ENCODE results near the gene PITPNM3.

The PITPNM3 gene

GRCh38 chr17:6421700-6422604, 134.4 kb downstream of the PITPNM3 start:
- no peaks in the 10 kb centered on the region for H3K4me1 ChIP-seq (ENCODE audit: low read depth, poor library complexity, severe bottlenecking)
- H3K9ac ChIP-seq = no peak overlapping the region
- H2AFZ ChIP-seq (ENCODE audit: low read depth) = no peak overlapping the region
- no peaks in the 10 kb centered on the region for H3K27me3 ChIP-seq (ENCODE audit: insufficient read depth, low read depth)
- no peak overlapping the region for H3K4me2 ChIP-seq
- no peaks in the 10 kb centered on the region for H3K36me3 ChIP-seq (ENCODE audit: insufficient read depth)
- H3K4me3 ChIP-seq (IDR thresholded peaks at IDR 0.05; ENCODE audit: insufficient read depth, low read depth, low read length) = no peak overlapping the region
- no peak overlapping the region for H3K27ac ChIP-seq
- no peaks in the 10 kb centered on the region for H3K79me2 ChIP-seq (ENCODE audit: insufficient read depth, low read depth)
- H4K20me1 ChIP-seq (ENCODE audit: insufficient read depth) = no peaks in the 10 kb centered on the region
- TF ChIP-seq, protein P1, sequence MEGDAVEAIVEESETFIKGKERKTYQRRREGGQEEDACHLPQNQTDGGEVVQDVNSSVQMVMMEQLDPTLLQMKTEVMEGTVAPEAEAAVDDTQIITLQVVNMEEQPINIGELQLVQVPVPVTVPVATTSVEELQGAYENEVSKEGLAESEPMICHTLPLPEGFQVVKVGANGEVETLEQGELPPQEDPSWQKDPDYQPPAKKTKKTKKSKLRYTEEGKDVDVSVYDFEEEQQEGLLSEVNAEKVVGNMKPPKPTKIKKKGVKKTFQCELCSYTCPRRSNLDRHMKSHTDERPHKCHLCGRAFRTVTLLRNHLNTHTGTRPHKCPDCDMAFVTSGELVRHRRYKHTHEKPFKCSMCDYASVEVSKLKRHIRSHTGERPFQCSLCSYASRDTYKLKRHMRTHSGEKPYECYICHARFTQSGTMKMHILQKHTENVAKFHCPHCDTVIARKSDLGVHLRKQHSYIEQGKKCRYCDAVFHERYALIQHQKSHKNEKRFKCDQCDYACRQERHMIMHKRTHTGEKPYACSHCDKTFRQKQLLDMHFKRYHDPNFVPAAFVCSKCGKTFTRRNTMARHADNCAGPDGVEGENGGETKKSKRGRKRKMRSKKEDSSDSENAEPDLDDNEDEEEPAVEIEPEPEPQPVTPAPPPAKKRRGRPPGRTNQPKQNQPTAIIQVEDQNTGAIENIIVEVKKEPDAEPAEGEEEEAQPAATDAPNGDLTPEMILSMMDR (conservative IDR thresholded peaks at IDR 0.05; ENCODE audit: low read depth, low read length) = peak; percentile 60

DNA sequence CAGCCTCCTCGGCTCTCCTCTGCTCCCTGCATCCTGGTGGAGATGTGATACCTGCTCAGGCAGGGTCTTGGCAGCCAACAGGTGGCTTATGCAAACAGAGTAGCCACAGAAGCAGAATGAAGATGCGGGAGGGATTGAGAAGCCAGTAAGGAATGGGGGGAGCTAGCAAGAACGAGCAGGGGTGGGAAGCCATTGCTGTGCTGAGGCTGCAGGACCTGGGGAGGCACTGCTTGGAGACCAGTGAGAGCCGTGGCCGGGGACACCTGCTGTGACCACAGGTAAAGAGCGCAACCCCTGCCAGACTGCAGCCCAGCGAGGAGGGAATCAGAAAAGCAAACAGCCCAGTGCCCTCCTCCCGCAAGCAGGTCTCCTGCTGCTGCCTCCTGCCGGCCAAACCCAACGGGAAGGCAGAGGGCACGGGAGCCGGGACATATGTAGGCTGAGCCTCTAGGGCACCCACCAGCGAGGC, 136.1 kb downstream of the PITPNM3 start:
- H3K4me2 ChIP-seq = no peak overlapping the region
- H3K79me2 ChIP-seq (ENCODE audit: insufficient read depth, low read depth) = no peaks in the 10 kb centered on the region
- no peak overlapping the region for H3K27ac ChIP-seq
- no peaks in the 10 kb centered on the region for H4K20me1 ChIP-seq (ENCODE audit: insufficient read depth)
- H3K27me3 ChIP-seq (ENCODE audit: insufficient read depth, low read depth) = no peaks in the 10 kb centered on the region
- H3K36me3 ChIP-seq (ENCODE audit: insufficient read depth) = no peaks in the 10 kb centered on the region
- TF ChIP-seq, protein P1 (conservative IDR thresholded peaks at IDR 0.05; ENCODE audit: low read depth, low read length) = no peak
- no peak overlapping the region for H2AFZ ChIP-seq (ENCODE audit: low read depth)
- H3K9ac ChIP-seq = no peak overlapping the region
- H3K4me3 ChIP-seq (IDR thresholded peaks at IDR 0.05; ENCODE audit: insufficient read depth, low read depth, low read length) = no peak overlapping the region
- H3K4me1 ChIP-seq (ENCODE audit: low read depth, poor library complexity, severe bottlenecking) = no peaks in the 10 kb centered on the region

DNA sequence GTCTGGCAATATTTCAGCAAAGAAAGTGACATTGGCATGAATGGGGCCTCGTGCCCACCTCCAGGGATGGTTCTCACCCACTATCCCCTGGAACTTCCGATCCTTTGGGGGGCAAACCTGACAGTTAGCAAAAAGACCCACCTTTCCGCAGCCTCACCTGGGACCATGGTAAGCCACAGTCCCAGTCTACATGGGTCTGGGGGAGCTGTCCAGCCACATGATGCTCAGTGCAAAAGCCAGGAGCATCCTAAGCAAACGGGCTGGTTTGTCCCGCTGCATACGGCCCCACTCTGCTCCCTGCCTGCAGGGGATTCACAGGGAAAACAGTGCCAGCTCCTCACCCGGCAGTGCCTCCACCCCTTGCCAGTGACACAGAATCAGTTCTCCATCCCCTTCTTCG, 140.7 kb downstream of the PITPNM3 start:
- Histone ChIP-seq H3K36me3 (ENCODE audit: insufficient read depth) (no peaks in the 10 kb centered on the region), H3K4me1 (ENCODE audit: low read depth, poor library complexity, severe bottlenecking) (no peaks in the 10 kb centered on the region), H2AFZ (ENCODE audit: low read depth) (no peak overlapping the region), H3K9ac (no peak overlapping the region), H3K27me3 (ENCODE audit: insufficient read depth, low read depth) (no peaks in the 10 kb centered on the region), H4K20me1 (ENCODE audit: insufficient read depth) (no peaks in the 10 kb centered on the region), H3K79me2 (ENCODE audit: insufficient read depth, low read depth) (no peaks in the 10 kb centered on the region), H3K27ac (no peak overlapping the region), H3K4me3 (IDR thresholded peaks at IDR 0.05; ENCODE audit: insufficient read depth, low read depth, low read length) (no peak overlapping the region), H3K4me2 (no peak overlapping the region)
- TF ChIP-seq, protein P1 (conservative IDR thresholded peaks at IDR 0.05; ENCODE audit: low read depth, low read length) = no peak

DNA sequence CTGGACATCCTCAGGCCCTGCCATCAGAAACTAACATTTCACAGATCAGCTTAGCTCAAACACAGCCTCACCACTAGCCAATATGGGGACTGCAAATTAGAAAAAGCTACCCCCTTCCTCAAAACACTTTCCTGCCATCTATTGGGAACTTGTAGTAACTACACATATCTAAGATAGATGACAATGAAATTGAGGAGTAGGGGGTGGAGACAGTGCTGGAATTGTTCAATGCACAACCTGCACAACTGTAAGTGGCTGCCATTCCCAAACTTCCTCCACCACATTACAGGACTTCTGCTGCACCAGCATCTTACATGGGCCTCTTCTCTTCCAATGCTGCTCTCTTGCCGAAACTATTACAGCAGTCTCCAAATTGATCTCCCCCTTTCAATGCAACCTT, 143.3 kb downstream of the PITPNM3 start:
- H3K36me3 ChIP-seq (ENCODE audit: insufficient read depth) = no peaks in the 10 kb centered on the region

More for the DNA sequence above, 143.3 kb downstream of the PITPNM3 start:
- no peaks in the 10 kb centered on the region for H3K79me2 ChIP-seq (ENCODE audit: insufficient read depth, low read depth)
- no peak overlapping the region for H3K9ac ChIP-seq
- no peaks in the 10 kb centered on the region for H3K4me1 ChIP-seq (ENCODE audit: low read depth, poor library complexity, severe bottlenecking)
- H3K4me2 ChIP-seq = no peak overlapping the region
- H3K27ac ChIP-seq = no peak overlapping the region
- no peak overlapping the region for H2AFZ ChIP-seq (ENCODE audit: low read depth)
- H3K27me3 ChIP-seq (ENCODE audit: insufficient read depth, low read depth) = no peaks in the 10 kb centered on the region
- no peak overlapping the region for H3K4me3 ChIP-seq (IDR thresholded peaks at IDR 0.05; ENCODE audit: insufficient read depth, low read depth, low read length)
- TF ChIP-seq, protein P1 (conservative IDR thresholded peaks at IDR 0.05; ENCODE audit: low read depth, low read length) = 0 out of 2 replicates have a peak, but pooled peaks have one; percentile 33
- no peaks in the 10 kb centered on the region for H4K20me1 ChIP-seq (ENCODE audit: insufficient read depth)
